ENCODE results near the gene ATP2C1.
A peak's percentile ranks its signal among the peaks of the same experiment; 100 is the strongest.
"Not testable (repeated sequence)": the region's sequence is repeated elsewhere in the genome, so short reads cannot be mapped to it uniquely, and the experiment has no call there.

The ATP2C1 gene, protein sequence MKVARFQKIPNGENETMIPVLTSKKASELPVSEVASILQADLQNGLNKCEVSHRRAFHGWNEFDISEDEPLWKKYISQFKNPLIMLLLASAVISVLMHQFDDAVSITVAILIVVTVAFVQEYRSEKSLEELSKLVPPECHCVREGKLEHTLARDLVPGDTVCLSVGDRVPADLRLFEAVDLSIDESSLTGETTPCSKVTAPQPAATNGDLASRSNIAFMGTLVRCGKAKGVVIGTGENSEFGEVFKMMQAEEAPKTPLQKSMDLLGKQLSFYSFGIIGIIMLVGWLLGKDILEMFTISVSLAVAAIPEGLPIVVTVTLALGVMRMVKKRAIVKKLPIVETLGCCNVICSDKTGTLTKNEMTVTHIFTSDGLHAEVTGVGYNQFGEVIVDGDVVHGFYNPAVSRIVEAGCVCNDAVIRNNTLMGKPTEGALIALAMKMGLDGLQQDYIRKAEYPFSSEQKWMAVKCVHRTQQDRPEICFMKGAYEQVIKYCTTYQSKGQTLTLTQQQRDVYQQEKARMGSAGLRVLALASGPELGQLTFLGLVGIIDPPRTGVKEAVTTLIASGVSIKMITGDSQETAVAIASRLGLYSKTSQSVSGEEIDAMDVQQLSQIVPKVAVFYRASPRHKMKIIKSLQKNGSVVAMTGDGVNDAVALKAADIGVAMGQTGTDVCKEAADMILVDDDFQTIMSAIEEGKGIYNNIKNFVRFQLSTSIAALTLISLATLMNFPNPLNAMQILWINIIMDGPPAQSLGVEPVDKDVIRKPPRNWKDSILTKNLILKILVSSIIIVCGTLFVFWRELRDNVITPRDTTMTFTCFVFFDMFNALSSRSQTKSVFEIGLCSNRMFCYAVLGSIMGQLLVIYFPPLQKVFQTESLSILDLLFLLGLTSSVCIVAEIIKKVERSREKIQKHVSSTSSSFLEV

GRCh38 chr3:130893376-130894129, at the start of gene ATP2C1:
Gene ATP2C1, plus strand, starts transcription at chr3:130894084. Its CDS starts 686 bp downstream, at chr3:130894770.
- peak; percentile 94 for DNase-seq

DNA sequence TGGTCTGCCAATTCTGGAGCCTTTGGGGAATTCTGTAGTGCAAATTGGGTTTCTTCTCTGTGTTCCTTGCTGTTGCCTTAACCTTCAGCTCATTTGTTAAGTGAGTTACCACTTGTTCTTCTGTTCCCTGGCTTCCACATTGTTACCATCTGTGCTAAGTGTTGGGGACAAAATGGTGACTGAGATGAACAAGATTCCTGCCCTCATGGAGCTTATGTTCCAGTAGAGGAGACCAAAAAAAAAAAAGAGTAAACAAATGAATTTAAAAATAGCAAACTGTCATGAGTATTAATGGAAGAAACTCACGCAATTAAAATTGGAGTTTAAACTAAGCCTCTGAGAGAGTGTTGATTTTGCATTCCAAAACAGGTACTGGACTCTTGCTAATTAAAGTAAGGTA, 49.4 kb upstream of the ATP2C1 start:
- no peak for DNase-seq

- DNase-seq: no peak
Observed at GRCh38 chr3:130846181-130846580, 47.7 kb upstream of the ATP2C1 start.

DNA sequence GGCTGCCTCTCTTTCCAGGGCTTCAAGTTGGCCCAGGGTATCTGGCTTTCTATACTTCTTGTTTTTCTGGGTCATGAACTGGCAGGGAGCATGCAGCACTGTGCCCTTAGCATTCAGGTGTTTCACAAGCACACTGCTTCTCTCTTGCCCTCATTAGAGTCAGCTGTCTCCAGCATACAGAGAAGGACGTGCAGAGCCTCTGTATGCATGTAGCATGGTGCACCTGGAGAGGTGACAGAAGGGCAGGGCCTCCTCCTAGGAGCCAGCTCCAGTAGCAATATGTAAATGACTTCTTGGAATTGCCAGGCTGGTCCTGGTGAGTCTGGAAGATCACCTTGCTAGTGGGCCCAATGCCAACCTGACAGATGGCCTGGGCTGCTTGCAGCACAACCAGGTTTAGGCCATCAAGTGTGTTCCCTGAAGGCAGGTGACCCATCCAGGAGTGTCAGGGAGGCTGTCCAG, 44.8 kb upstream of the ATP2C1 start:
- no peak for DNase-seq

- DNase-seq: peak; percentile 70
Observed at GRCh38 chr3:130850044-130850797, 43.7 kb upstream of the ATP2C1 start.

- DNase-seq: no peak
Observed at GRCh38 chr3:130850843-130851242, 43.0 kb upstream of the ATP2C1 start.

- no peak for DNase-seq
Observed at GRCh38 chr3:130851277-130851676, 42.6 kb upstream of the ATP2C1 start.

- no peak for DNase-seq
Observed at GRCh38 chr3:130853581-130853980, 40.3 kb upstream of the ATP2C1 start.

DNA sequence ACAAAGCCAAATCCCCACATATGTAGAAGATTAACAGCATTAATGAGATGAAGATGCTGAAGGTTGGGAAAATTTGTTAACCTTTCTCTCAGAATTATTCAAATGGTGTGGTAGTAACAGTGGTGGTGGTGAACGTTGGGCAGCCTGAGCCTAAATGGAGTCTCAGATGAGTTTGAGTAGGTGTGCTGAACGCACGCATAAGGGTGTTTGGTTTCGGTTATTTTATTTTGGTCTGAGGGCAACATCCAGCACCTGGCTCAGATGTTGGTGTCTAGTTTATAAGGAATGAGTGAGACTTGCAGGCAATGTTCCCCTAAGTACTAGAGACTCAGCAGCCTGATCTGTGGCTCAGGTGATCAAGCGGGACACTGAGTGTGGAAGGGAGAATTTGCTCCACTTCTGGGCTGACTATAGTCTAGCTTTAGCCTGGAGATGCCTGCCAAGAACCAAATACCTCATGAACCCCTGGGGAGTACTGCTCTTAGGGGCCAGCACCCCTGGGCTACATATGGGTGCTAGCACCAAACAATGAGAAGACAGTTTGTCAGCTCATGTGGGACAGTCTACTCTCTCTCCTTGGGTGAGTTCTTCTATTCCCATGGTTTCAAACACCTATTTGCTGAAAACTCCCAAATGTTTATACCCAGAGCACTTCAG, 39.5 kb upstream of the ATP2C1 start:
- DNase-seq: no peak

DNA sequence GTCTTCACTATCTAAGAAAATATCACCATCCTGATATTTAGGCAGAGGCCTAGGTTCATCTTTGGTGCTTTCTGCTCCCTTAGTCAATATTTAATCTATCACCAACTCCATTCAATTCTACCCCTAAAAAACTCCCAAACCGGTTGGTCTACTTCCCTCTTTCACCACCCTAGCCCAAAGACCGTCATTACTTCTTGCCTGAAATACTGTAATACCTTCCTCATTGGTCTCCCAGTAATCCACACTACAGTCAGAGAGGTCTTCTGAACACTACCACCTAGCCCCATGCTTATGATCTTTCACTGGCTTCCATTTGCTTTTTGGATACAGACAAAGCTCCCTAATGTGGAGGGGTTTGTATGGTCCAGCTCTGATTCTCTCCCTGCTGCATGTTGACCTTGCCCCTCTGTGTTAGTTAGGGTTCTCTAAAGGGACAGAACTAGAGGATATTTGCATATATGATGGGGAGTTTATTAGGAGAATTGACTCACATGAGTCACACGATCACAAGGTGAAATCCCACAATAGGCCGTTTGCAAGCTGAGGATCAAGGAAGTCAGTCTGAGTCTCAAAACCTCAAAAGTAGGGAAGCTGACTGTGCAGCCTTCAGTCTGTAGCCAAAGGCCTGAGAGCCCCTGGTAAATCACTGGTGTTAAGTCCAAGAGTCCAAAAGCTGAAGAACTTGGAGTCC, 36.4 kb upstream of the ATP2C1 start:
- DNase-seq: no peak

GRCh38 chr3:130862130-130862529, 31.8 kb upstream of the ATP2C1 start:
- not testable (repeated sequence) for DNase-seq

- no peak for DNase-seq
Observed at GRCh38 chr3:130865489-130865888, 28.4 kb upstream of the ATP2C1 start.

- DNase-seq: no peak
Observed at GRCh38 chr3:130866327-130866726, 27.6 kb upstream of the ATP2C1 start.

DNA sequence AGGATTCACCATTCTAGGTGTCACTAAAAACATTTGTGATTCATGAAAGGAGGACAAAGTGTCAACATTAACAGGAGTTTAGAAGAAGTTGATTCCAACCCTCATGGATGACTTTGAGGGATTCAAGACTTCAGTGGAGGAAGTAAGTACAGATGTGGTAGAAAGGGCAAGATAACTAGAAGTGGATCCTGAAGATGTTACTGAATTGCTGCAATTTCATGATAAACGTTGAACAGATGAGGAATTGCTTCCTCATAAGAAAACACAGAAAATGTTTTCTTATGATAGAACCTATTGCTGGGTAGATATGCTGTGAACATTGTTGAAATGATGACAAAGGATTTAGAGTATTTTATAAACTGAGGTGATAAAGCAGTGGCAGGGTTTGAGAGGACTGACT, 23.5 kb upstream of the ATP2C1 start:
- DNase-seq: no peak

DNA sequence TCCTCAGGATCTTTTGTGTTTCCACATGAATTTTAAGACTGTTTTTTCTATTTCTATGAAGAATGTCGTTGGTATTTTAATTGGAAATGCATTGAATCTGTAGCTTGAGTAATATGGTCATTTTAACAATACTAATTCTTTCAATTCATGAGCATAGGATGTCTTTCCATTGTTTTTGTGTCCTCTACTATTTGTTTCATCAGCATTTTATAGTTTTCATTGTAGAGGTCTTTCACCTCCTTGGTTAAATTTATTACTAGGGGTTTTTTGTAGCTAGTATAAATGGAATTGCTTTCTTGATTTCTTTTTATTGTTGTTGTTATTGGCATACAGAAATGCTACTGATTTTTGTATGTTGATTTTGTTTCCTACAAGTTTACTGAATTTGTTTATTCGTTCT, 17.3 kb upstream of the ATP2C1 start:
- DNase-seq: no peak

GRCh38 chr3:130878464-130878863, 15.4 kb upstream of the ATP2C1 start:
- DNase-seq: no peak

DNA sequence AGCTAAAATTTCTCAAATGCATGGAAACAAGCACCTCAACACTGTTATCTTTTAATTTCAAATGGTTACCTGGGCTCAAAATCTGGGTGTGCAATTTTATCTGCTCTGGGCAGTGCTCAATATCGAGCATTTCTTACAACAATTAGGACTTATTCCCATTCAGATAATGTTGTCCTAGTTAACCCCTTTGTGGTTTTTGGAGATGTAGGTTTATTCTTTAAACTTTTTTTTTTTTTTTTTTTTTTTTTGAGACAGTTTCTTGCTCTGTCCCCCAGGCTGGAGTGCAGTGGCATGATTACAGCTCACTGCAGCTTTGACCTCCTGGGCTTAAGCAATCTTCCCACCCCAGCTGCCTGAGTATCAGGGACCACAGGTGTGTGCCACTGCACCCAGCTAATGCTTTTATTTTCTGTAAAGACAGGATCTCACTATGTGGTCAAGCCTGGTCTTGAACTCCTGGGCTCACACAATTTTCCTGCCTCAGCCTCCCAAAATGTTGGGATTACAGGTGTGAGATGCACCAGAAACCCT, 4.4 kb upstream of the ATP2C1 start:
- DNase-seq: no peak

DNA sequence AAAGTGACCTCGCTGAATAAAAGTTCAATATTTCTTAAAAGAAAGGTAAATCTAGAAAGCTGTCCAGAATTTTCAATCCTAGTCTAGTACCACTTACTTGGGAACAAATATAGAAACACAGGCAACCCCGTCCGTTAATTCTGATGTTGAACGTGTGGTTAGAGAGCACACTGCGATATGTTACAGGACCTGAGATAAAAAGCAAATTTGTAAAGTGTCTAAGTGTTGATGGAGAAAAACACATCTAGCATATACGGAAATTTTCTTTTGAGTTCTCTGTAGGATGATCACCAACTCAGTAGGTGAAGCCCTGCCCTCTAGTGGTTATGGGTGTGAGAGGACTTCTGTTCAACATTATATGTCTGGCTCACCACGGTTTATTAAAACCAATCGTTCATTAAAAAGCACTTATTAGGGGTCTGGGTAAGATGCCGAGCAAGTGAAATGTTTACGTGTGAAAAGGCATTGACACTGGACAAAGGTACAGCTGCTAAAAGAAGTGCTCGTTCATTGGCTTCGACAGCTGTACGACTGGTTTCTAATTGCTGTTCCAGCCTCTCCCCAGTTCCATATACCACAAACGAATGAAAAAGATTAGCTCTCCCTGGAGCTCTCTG, 1.0 kb upstream of the ATP2C1 start:
- DNase-seq: peak; percentile 76

DNA sequence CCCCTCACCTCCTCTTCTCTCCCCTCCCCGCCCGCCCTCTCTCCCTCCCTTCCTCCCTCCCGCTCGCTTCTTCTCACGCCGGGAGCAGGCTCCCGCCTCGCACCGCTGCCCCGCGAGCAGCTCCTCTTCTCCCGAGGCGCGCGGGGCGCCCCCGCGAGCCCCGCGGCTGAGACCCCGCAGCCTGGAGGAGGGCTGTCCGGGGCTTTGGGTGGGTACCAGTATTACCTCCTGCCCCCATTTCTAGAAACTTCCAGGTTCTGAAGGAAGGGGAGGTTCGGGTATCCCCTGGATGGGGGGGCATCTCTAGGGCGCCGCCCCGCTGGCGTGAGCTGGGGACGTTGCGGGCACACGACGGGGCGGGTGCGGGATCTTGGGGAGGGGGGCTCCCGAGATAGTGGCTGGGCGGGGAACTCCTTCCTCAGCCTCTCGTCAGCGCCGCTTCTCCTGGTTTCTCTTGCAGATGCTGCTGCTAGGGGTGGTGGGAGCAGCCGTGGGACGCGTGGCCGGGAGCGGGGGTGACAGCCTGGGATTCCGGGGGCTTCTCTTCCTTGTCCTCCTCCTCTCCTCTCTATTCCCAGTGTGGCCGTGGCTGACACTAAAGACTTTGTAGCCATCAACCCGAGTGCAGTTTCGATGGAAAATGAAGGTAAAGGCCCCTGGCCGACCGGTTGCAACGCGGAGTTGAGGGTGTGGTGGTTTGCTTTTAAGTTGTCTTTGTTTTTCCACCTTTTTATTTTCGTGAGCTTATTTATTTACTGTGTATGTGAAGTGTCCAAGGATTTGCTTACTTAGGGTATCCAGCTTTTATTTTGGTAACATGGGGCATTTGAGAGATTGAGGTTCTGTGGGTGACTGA, 474 bp downstream of the ATP2C1 start:
- peak; percentile 48 for DNase-seq

DNA sequence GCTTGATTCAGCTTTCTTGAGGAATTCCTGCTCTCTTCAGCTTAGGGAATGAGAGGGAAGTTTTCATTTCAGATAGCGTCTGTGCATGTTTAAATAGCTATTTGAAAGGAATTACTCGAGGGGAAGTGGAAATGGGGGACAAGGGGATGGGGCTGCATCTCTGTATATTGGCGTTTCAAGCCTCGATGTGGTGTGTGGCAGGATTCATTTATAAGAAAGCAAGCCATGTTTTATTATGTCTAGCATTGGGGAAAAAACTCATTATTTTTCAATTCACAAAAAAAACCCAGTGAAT, 1.0 kb downstream of the ATP2C1 start:
- DNase-seq: no peak
